Peyer's patch (tissue), 4 donors: ENCODE results near the gene HKDC1.

Source experiments
- CTCF ChIP-seq, 6 experiments: fragments of 450-650 bp in 4 of 6; fragments of 200-600 bp in 2 of 6; sonication (generic) in 1 of 6; IDR thresholded peaks; one replicate each; pipeline ENCODE4 v1.5.1; 2017 to 2019; ENCODE audit warnings: antibody characterized with exemption in 6 of 6, mild to moderate bottlenecking in 3 of 6, moderate library complexity in 1 of 6
- POLR2A ChIP-seq, 2 donors: fragments of 450-650 bp; IDR thresholded peaks; one replicate each; pipeline ENCODE4 v1.5.1; 2017; ENCODE audit warnings: antibody characterized with exemption in 2 of 2, mild to moderate bottlenecking in 2 of 2, moderate library complexity in 2 of 2

GRCh38 chr10:69230128-69230527 lies 10.0 kb downstream of the HKDC1 start:
- TF ChIP-seq POLR2A (IDR thresholded peaks at IDR 0.05) = no peak
- no peak for TF ChIP-seq CTCF (IDR thresholded peaks at IDR 0.05)
